Neuron (in vitro differentiated cells): ENCODE measurements around the gene DHRSX.
"Not testable (repeated sequence)": the region's sequence is repeated elsewhere in the genome, so short reads cannot be mapped to it uniquely, and the experiment has no call there.

Experiments
- H2AFZ ChIP-seq: one replicate; pipeline ENCODE4 v1.6.1; 2013; ENCODE audit warnings: low read depth, mild to moderate bottlenecking, inconsistent platforms, low read length, moderate library complexity
- H3K27me3 ChIP-seq: one replicate; pipeline ENCODE4 v1.6.1; 2013; ENCODE audit warnings: low read length; ENCODE audit not compliant: insufficient read depth
- H3K36me3 ChIP-seq: one replicate; pipeline ENCODE4 v1.6.1; 2013; ENCODE audit warnings: low read length; ENCODE audit not compliant: insufficient read depth
- H3K4me1 ChIP-seq: one replicate; pipeline ENCODE4 v1.6.1; 2013; ENCODE audit warnings: low read length; ENCODE audit not compliant: insufficient read depth
- H3K4me3 ChIP-seq: 2 replicates; pipeline ENCODE4 v1.5.1; 2013; ENCODE audit warnings: mild to moderate bottlenecking, low read length, moderate library complexity
- H3K9me3 ChIP-seq: one replicate; pipeline ENCODE4 v1.6.1; 2013; ENCODE audit warnings: low read length

DHRSX gene

GRCh38 chrX:2220829-2221567, 279.8 kb downstream of the DHRSX start:
- Histone ChIP-seq H3K4me1 (no peaks in the 10 kb centered on the region), H3K27me3 (no peaks in the 10 kb centered on the region), H3K4me3 (no peak overlapping the region), H3K9me3 (peaks cover 51% of the 10 kb centered on the region), H3K36me3 (peaks cover 2% of the 10 kb centered on the region), H2AFZ (no peak overlapping the region)

- peaks cover 51% of the 10 kb centered on the region for H3K9me3 ChIP-seq
- no peak overlapping the region for H3K4me3 ChIP-seq
- H3K27me3 ChIP-seq: no peaks in the 10 kb centered on the region
- no peak overlapping the region for H2AFZ ChIP-seq
- H3K36me3 ChIP-seq: peaks cover 2% of the 10 kb centered on the region
- H3K4me1 ChIP-seq: no peaks in the 10 kb centered on the region
Observed at GRCh38 chrX:2220296-2220695, 280.5 kb downstream of the DHRSX start.

GRCh38 chrX:2214138-2214823, 286.5 kb downstream of the DHRSX start:
- not testable (repeated sequence) for H3K4me3 ChIP-seq, H3K27me3 ChIP-seq, H3K36me3 ChIP-seq, H3K4me1 ChIP-seq, H2AFZ ChIP-seq
- H3K9me3 ChIP-seq: peaks cover 23% of the 10 kb centered on the region

- not testable (repeated sequence) for H3K4me3 ChIP-seq, H3K4me1 ChIP-seq, H2AFZ ChIP-seq, H3K36me3 ChIP-seq, H3K27me3 ChIP-seq, H3K9me3 ChIP-seq
Observed at GRCh38 chrX:2211667-2212066, 289.1 kb downstream of the DHRSX start.

GRCh38 chrX:2193273-2193592, 307.5 kb downstream of the DHRSX start:
- no peaks in the 10 kb centered on the region for H3K36me3 ChIP-seq
- no peaks in the 10 kb centered on the region for H3K27me3 ChIP-seq
- no peaks in the 10 kb centered on the region for H3K9me3 ChIP-seq
- no peak overlapping the region for H3K4me3 ChIP-seq
- H2AFZ ChIP-seq: no peak overlapping the region
- H3K4me1 ChIP-seq: peaks cover 4% of the 10 kb centered on the region

GRCh38 chrX:2192584-2193272, 308.0 kb downstream of the DHRSX start:
- Histone ChIP-seq H3K4me1 (peaks cover 4% of the 10 kb centered on the region), H2AFZ (no peak overlapping the region), H3K9me3 (no peaks in the 10 kb centered on the region), H3K27me3 (no peaks in the 10 kb centered on the region), H3K36me3 (no peaks in the 10 kb centered on the region), H3K4me3 (no peak overlapping the region)

GRCh38 chrX:2188840-2189239, 311.9 kb downstream of the DHRSX start:
- Histone ChIP-seq H3K36me3 (no peaks in the 10 kb centered on the region), H3K4me3 (no peak overlapping the region), H2AFZ (no peak overlapping the region), H3K27me3 (no peaks in the 10 kb centered on the region), H3K4me1 (peaks cover 4% of the 10 kb centered on the region), H3K9me3 (peaks cover 11% of the 10 kb centered on the region)

- H3K4me3 ChIP-seq: no peak overlapping the region
Observed at GRCh38 chrX:2188330-2188792, 312.4 kb downstream of the DHRSX start.

GRCh38 chrX:2187352-2188115, 313.2 kb downstream of the DHRSX start:
- H3K36me3 ChIP-seq: no peaks in the 10 kb centered on the region
- H3K4me3 ChIP-seq: no peak overlapping the region
- peaks cover 11% of the 10 kb centered on the region for H3K9me3 ChIP-seq
- peaks cover 10% of the 10 kb centered on the region for H3K4me1 ChIP-seq
- no peak overlapping the region for H2AFZ ChIP-seq
- H3K27me3 ChIP-seq: no peaks in the 10 kb centered on the region

More at GRCh38 chrX:2188330-2188792, 312.4 kb downstream of the DHRSX start:
- Histone ChIP-seq H3K9me3 (peaks cover 11% of the 10 kb centered on the region), H2AFZ (no peak overlapping the region), H3K27me3 (no peaks in the 10 kb centered on the region), H3K36me3 (no peaks in the 10 kb centered on the region), H3K4me1 (peaks cover 6% of the 10 kb centered on the region)

- Histone ChIP-seq H3K9me3 (peaks cover 11% of the 10 kb centered on the region), H3K27me3 (no peaks in the 10 kb centered on the region), H3K4me1 (peaks cover 17% of the 10 kb centered on the region), H2AFZ (no peak overlapping the region), H3K36me3 (no peaks in the 10 kb centered on the region), H3K4me3 (no peak overlapping the region)
Observed at GRCh38 chrX:2185341-2186082, 315.3 kb downstream of the DHRSX start.

GRCh38 chrX:2184089-2184488, 316.7 kb downstream of the DHRSX start:
- Histone ChIP-seq H3K9me3 (peaks cover 11% of the 10 kb centered on the region), H3K4me1 (peaks cover 17% of the 10 kb centered on the region), H3K36me3 (no peaks in the 10 kb centered on the region), H3K27me3 (no peaks in the 10 kb centered on the region), H3K4me3 (no peak overlapping the region), H2AFZ (no peak overlapping the region)

- Histone ChIP-seq H3K36me3 (no peaks in the 10 kb centered on the region), H3K4me1 (peaks cover 17% of the 10 kb centered on the region), H2AFZ (no peak overlapping the region), H3K4me3 (no peak overlapping the region), H3K9me3 (peaks cover 11% of the 10 kb centered on the region), H3K27me3 (no peaks in the 10 kb centered on the region)
Observed at GRCh38 chrX:2183193-2183725, 317.5 kb downstream of the DHRSX start.
